Pancreas (tissue), 10 donors: Measurements from ENCODE around the gene ZDHHC1. TPM values are rescaled to one million over a fixed set of nuclear protein-coding genes. Genes with fewer than 3 reads are reported as not detected.
A peak's percentile ranks its signal among the peaks of the same experiment; 100 is the strongest.

Experiments used
- ATAC-seq, 4 donors: fragments of 200-7000 bp; cut with Tn5 transposase; one replicate each; pipeline versions ENCODE4 v1.8.0 to v1.9.1; 2020; ENCODE audit warnings: mild to moderate bottlenecking in 4 of 4, moderate library complexity in 4 of 4
- DNase-seq, 6 donors: peaks; one replicate each; pipeline ENCODE4 v3.0.0-alpha.2; 2020
- FAIRE-seq: peaks from 2 replicates; lab custom pipeline; 2012; peaks lifted over from hg19 to GRCh38; lab: Jason Lieb, UNC
- H3K27ac ChIP-seq, 4 donors: fragments of 200-600 bp; sonication (generic); 1 replicate in 3 of 4; 2 replicates in 1 of 4; pipeline versions ENCODE4 v1.5.0 to v1.8.0; 2020
- H3K27me3 ChIP-seq, 4 donors: fragments of 200-600 bp; one replicate each; pipeline ENCODE4 v1.8.0; 2021
- H3K36me3 ChIP-seq, 3 donors: fragments of 200-600 bp; sonication (generic) in 1 of 3; one replicate each; pipeline versions ENCODE4 v1.5.0 to v1.8.0; 2020 to 2021
- H3K4me1 ChIP-seq, 3 donors: fragments of 200-600 bp; one replicate each; pipeline ENCODE4 v1.8.0; 2021
- H3K4me3 ChIP-seq, 4 donors: fragments of 200-600 bp; sonication (generic) in 2 of 4; one replicate each; pipeline versions ENCODE4 v1.5.0 to v1.8.0; 2020 to 2021
- H3K9me3 ChIP-seq, 4 donors: fragments of 200-600 bp; one replicate each; pipeline ENCODE4 v1.8.0; 2021
- WGBS, 2 donors: extraction: QIAGEN DNeasy Blood & Tissue Kit; methylation state at CpG; one replicate each; pipeline ENCODE4 v1.1.7; 2013; 5-methylcytosine and 5-hydroxymethylcytosine counted together
- intact Hi-C, 3 donors: fragments of 100-400 bp; cut with DNase I; formaldehyde crosslinking; loops; one replicate each; pipeline versions ENCODE4 v1.11.1 to v1.14.2; 2022
- polyA plus RNA-seq, 2 donors: library from polyadenylated mRNA; stranded (reverse); fragments of 200-250 nt; gene quantifications; one replicate each; pipeline ENCODE4 v1.2.3, GENCODE V29; 2013
- total RNA-seq, 6 donors: library from RNA; stranded (reverse); fragmentation: NEBNext Ultra II Directional in 4 of 6; extraction: Animal tissue kit (Norgen Biotek cat#: 25700) in 4 of 6; gene quantifications; one replicate each; pipeline versions ENCODE4 v1.2.1 to v1.2.4, GENCODE V29; 2021 to 2023
- TF ChIP-seq, protein P1 (sequence below), 4 donors: fragments of 200-600 bp; sonication (generic) in 3 of 4; IDR thresholded peaks; one replicate each; pipeline versions ENCODE4 v1.5.0 to v1.8.0; 2021; ENCODE audit warnings: antibody characterized with exemption in 4 of 4
- donor health status: healthy with polysubstance abuse.
- donor health status: DM: no; HTN: no; CAD: no; lungs with moderate emphysema.
- donor health status: DM: no; HTN: no; CAD: no.
- donor health status: control.
- donor health status: control.
- donor health status: Bipolar disorder and iron deficiency.
- donor health status: DM: yes; HTN: yes; CAD: no.
- donor health status: DM: no; HTN: no; CAD: no.
- donor health status: DM: no; HTN: no; CAD: no.
- donor health status: DM: yes; HTN: yes; CAD: no.

The ZDHHC1 gene
- total and polyA plus RNA-seq, 8 donors: 8.1 to 15.2 (median 10.0) TPM

DNA sequence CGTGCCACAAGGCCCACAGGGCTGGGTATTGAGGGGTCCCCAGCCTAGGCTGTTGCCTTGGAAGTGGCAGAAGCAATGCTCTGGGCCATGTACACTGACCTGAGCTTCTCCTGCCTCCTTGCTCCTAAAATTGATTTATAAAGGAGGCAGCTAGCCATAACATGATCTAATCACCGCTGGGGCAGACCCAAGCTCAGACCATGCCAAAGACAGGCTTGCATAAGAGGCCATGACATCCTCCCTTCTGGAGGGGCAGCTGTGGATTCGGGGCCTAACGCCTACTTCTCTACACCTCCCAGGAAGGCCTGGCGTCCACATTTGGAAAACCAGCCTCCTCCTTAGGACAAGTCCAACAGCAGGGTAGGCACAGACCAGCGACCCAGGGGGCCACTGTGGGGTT, 27.0 kb upstream of the ZDHHC1 start:
- ATAC-seq (no peak), DNase-seq (peak in 1 of 6 donors; percentile 58), FAIRE-seq (no peak)
- no peaks in the 10 kb centered on the region for H3K9me3 ChIP-seq
- peaks cover 0 to 13% (median 0%) of the 10 kb centered on the region in 3 donors for H3K36me3 ChIP-seq
- no peaks in the 10 kb centered on the region for H3K27me3 ChIP-seq
- no peak overlapping the region for H3K27ac ChIP-seq
- TF ChIP-seq, protein P1, sequence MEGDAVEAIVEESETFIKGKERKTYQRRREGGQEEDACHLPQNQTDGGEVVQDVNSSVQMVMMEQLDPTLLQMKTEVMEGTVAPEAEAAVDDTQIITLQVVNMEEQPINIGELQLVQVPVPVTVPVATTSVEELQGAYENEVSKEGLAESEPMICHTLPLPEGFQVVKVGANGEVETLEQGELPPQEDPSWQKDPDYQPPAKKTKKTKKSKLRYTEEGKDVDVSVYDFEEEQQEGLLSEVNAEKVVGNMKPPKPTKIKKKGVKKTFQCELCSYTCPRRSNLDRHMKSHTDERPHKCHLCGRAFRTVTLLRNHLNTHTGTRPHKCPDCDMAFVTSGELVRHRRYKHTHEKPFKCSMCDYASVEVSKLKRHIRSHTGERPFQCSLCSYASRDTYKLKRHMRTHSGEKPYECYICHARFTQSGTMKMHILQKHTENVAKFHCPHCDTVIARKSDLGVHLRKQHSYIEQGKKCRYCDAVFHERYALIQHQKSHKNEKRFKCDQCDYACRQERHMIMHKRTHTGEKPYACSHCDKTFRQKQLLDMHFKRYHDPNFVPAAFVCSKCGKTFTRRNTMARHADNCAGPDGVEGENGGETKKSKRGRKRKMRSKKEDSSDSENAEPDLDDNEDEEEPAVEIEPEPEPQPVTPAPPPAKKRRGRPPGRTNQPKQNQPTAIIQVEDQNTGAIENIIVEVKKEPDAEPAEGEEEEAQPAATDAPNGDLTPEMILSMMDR (IDR thresholded peaks at IDR 0.05): no peak
- no peak overlapping the region for H3K4me3 ChIP-seq
- intact Hi-C loops: no loop called here
- WGBS, 2 donors: 80 to 81% methylated on average over 6 of the region's 6 CpGs
- H3K4me1 ChIP-seq: peaks cover 46 to 52% (median 50%) of the 10 kb centered on the region in 3 donors

DNA sequence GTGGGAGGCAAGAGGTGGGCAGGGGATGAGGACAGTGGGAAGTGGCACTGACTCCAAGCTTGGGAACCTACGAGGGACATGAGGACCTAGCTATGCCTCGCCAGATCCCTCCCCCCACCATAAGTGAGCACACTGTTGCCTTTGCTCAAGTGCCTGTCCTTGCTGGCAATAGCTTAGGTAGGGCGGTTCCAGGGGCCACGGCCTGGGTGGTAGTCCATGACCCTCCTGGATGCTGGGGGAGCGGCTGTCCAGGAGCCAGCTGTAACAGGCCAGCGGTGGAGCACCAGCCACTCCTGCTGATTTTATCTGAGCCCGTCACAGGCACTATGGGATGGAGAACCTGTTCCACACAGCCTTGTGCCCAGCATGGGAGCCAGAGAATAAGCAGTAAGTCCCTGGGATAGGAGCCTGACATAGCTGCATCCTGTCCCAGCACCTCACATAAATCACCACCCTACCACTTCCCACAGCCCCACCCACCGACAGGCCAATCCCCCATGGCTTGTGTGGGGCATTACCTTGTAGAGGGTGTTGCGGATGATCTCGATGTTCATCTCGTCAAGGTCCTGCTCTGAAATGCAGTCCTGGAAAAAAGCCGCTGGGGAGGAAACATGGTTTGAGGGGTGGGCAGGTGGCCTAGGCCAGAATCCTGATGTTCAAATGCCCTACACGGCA, 26.4 kb upstream of the ZDHHC1 start:
- intact Hi-C loops: no loop called here
- H3K4me1 ChIP-seq: peaks cover 44 to 51% (median 48%) of the 10 kb centered on the region in 3 donors
- H3K9me3 ChIP-seq: no peaks in the 10 kb centered on the region
- FAIRE-seq (no peak), ATAC-seq (no peak), DNase-seq (peak in 1 of 6 donors; percentile 72)
- peak overlapping the region in 2 of 4 donors; percentile 53 to 73 for H3K27ac ChIP-seq
- no peaks in the 10 kb centered on the region for H3K27me3 ChIP-seq
- H3K36me3 ChIP-seq: peaks cover 0 to 19% (median 0%) of the 10 kb centered on the region in 3 donors
- TF ChIP-seq, protein P1 (IDR thresholded peaks at IDR 0.05): no peak
- no peak overlapping the region for H3K4me3 ChIP-seq
- 92 to 93% methylated on average over 13 of the region's 13 CpGs for WGBS, 2 donors

DNA sequence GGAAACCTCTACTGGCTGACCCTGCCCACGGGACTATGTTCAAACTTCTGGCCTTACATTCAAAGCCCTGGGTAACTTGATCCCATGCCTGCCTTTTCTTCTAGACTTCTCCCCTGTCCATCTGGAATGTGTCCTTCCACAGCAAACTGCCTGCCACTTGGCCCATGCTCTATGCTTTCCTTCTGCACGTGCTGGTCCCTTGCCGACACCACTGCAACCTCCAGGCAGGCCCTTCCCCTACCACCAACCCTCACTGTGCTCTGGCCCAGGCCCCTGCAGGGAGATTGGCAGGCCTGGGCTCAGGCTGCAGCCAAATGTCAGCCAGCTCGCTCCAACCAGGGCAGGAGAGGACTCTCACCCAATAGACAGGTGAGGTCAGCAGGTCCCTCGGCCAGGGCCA, 25.6 kb upstream of the ZDHHC1 start:
- TF ChIP-seq, protein P1 (IDR thresholded peaks at IDR 0.05): no peak
- Histone ChIP-seq H3K9me3 (no peaks in the 10 kb centered on the region), H3K4me3 (no peak overlapping the region), H3K27me3 (no peaks in the 10 kb centered on the region), H3K27ac (peak overlapping the region; percentile 53 to 81 (median 67)), H3K4me1 (peaks cover 36 to 43% (median 40%) of the 10 kb centered on the region in 3 donors), H3K36me3 (peaks cover 0 to 19% (median 0%) of the 10 kb centered on the region in 3 donors)
- FAIRE-seq: no peak
- DNase-seq: peak in 1 of 6 donors; percentile 76
- ATAC-seq: peak in 2 of 4 donors; percentile 11 to 16
- 44 to 47% methylated on average over 5 of the region's 5 CpGs for WGBS, 2 donors
- intact Hi-C loops: no loop called here

DNA sequence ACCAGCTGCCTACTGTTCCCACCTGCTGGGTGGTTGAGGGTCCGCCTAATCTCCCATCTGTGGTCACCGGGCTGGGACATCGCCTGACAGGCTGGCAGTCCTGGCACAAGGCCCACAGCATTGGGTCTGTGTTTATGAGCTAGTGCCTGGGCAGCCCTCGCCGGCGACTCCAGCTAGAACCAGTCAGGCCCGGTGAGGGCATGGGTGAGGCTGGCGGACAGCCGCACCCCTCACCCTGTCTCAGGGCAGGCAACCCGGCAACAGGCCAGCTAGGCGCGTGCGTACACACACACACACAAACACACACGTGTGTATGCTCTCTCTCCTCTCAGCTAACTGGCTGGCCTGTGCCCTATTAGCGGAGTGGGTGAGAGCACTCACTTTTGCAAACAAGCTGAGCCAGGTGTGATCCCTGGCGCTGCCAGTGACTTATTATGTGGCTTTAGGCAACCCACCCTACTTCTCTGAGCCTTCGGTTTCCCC, 25.0 kb upstream of the ZDHHC1 start:
- Histone ChIP-seq H3K27ac (peak overlapping the region; percentile 53 to 81 (median 67)), H3K4me1 (peaks cover 30 to 37% (median 34%) of the 10 kb centered on the region in 3 donors), H3K27me3 (no peaks in the 10 kb centered on the region), H3K4me3 (no peak overlapping the region), H3K9me3 (no peaks in the 10 kb centered on the region), H3K36me3 (peaks cover 0 to 19% (median 0%) of the 10 kb centered on the region in 3 donors)
- TF ChIP-seq, protein P1 (IDR thresholded peaks at IDR 0.05): no peak
- WGBS, 2 donors: 18 to 29% methylated on average over 17 of the region's 17 CpGs
- ATAC-seq (peak; percentile 82 to 91 (median 88)), FAIRE-seq (no peak), DNase-seq (peak; percentile 83 to 98 (median 92))
- intact Hi-C loops: no loop called here
